Thyroid gland (tissue), 4 donors: ENCODE data around the gene DAGLB. TPM values are rescaled to one million over a fixed set of nuclear protein-coding genes. Genes with fewer than 3 reads are reported as not detected.

Experiments
- DNase-seq, 2 donors: peaks; one replicate each; pipeline ENCODE4 v3.0.0-alpha.2; 2019
- H3K27ac ChIP-seq, 3 donors: fragments of 200-600 bp; sonication (generic); 1 replicate in 2 of 3; 2 replicates in 1 of 3; pipeline ENCODE4 v1.5.1; 2016 to 2019; ENCODE audit warnings: mild to moderate bottlenecking in 1 of 3, moderate library complexity in 1 of 3
- H3K27me3 ChIP-seq: fragments of 200-600 bp; sonication (generic); one replicate; pipeline ENCODE4 v1.5.1; 2019
- H3K36me3 ChIP-seq, 2 donors: fragments of 200-600 bp; sonication (generic); one replicate each; pipeline ENCODE4 v1.5.1; 2016 to 2019
- H3K4me1 ChIP-seq, 2 donors: fragments of 200-600 bp; sonication (generic); one replicate each; pipeline ENCODE4 v1.5.1; 2017 to 2019
- H3K4me3 ChIP-seq, 3 donors: fragments of 200-600 bp; sonication (generic); replicated peaks in 1 of 3; 1 replicate in 2 of 3; 2 replicates in 1 of 3; pipeline ENCODE4 v1.5.1; 2016; ENCODE audit warnings: mild to moderate bottlenecking in 1 of 3
- H3K9me3 ChIP-seq: fragments of 200-600 bp; sonication (generic); one replicate; pipeline ENCODE4 v1.5.1; 2017
- CTCF ChIP-seq, 6 experiments: fragments of 200-600 bp in 3 of 6; fragments of 450-650 bp in 3 of 6; sonication (generic) in 3 of 6; IDR thresholded peaks; one replicate each; pipeline ENCODE4 v1.5.1; 2016 to 2019; ENCODE audit warnings: antibody characterized with exemption in 6 of 6, mild to moderate bottlenecking in 2 of 6, inconsistent platforms in 1 of 6, moderate library complexity in 1 of 6
- POLR2A ChIP-seq, 2 donors: fragments of 450-650 bp; IDR thresholded peaks; one replicate each; pipeline ENCODE4 v1.6.1; 2017; ENCODE audit warnings: antibody characterized with exemption in 2 of 2, mild to moderate bottlenecking in 2 of 2, moderate library complexity in 1 of 2
- WGBS, 2 donors: methylation state at CpG; one replicate each; pipeline ENCODE4 v1.1.5; 2017; 5-methylcytosine and 5-hydroxymethylcytosine counted together
- intact Hi-C: fragments of 100-400 bp; cut with DNase I; formaldehyde crosslinking; loops from one replicate; pipeline ENCODE4 v1.15.1; 2023
- total RNA-seq, 4 donors: library from RNA; depleted of rRNA; stranded (reverse); fragments of >200 nt; gene quantifications; one replicate each; pipeline ENCODE4 v1.2.3, GENCODE V29; 2016

DAGLB gene
- total RNA-seq, 4 donors from 2014 or later = 14.1 to 18.4 (median 16.2) TPM

GRCh38 chr7:6389728-6390127, 58.0 kb downstream of the DAGLB start:
- no peak for DNase-seq
- intact Hi-C loops = loop anchor here (10.0 kb wide), 1 partner anchor 45 kb away; no protein-coding TSS in a partner anchor
- Histone ChIP-seq H3K36me3 (peaks cover 11 to 15% of the 10 kb centered on the region in 2 donors), H3K27ac (no peak overlapping the region), H3K4me1 (peaks cover 38 to 39% of the 10 kb centered on the region in 2 donors), H3K27me3 (no peaks in the 10 kb centered on the region), H3K9me3 (no peaks in the 10 kb centered on the region), H3K4me3 (no peak overlapping the region)
- no peak for TF ChIP-seq CTCF (IDR thresholded peaks at IDR 0.05)
- no peak for TF ChIP-seq POLR2A (IDR thresholded peaks at IDR 0.05)
- WGBS, 2 donors = 95 to 97% methylated on average over 2 of the region's 2 CpGs

GRCh38 chr7:6387734-6388294, 59.9 kb downstream of the DAGLB start:
- WGBS, 2 donors = 88 to 90% methylated on average over 7 of the region's 7 CpGs
- Histone ChIP-seq H3K9me3 (no peaks in the 10 kb centered on the region), H3K27ac (no peak overlapping the region), H3K4me3 (no peak overlapping the region), H3K36me3 (peaks cover 11 to 15% of the 10 kb centered on the region in 2 donors), H3K27me3 (no peaks in the 10 kb centered on the region), H3K4me1 (peaks cover 36% of the 10 kb centered on the region in 2 donors)
- DNase-seq = no peak
- TF ChIP-seq POLR2A (IDR thresholded peaks at IDR 0.05) (no peak), CTCF (IDR thresholded peaks at IDR 0.05) (no peak)
- intact Hi-C loops = loop anchor here (10.0 kb wide), 1 partner anchor 47 kb away; no protein-coding TSS in a partner anchor

GRCh38 chr7:6386779-6387178, 61.0 kb downstream of the DAGLB start:
- DNase-seq = no peak
- Histone ChIP-seq H3K4me1 (peaks cover 45% of the 10 kb centered on the region in 2 donors), H3K27ac (peak overlapping the region in 2 of 3 donors; percentile 18 to 69)

GRCh38 chr7:6385909-6386560, 61.7 kb downstream of the DAGLB start:
- Histone ChIP-seq H3K9me3 (no peaks in the 10 kb centered on the region), H3K36me3 (peaks cover 11 to 15% of the 10 kb centered on the region in 2 donors), H3K4me1 (peaks cover 46 to 50% of the 10 kb centered on the region in 2 donors), H3K27ac (peak overlapping the region; percentile 37 to 74 (median 69)), H3K27me3 (no peaks in the 10 kb centered on the region), H3K4me3 (no peak overlapping the region)
- intact Hi-C loops = loop anchor here (10.0 kb wide), 1 partner anchor 49 kb away; no protein-coding TSS in a partner anchor
- no peak for TF ChIP-seq CTCF (IDR thresholded peaks at IDR 0.05)
- TF ChIP-seq POLR2A (IDR thresholded peaks at IDR 0.05) = no peak
- 74 to 81% methylated on average over 4 of the region's 4 CpGs for WGBS, 2 donors
- DNase-seq = no peak

More at GRCh38 chr7:6386779-6387178, 61.0 kb downstream of the DAGLB start:
- intact Hi-C loops = loop anchor here (10.0 kb wide), 1 partner anchor 48 kb away; no protein-coding TSS in a partner anchor
- H3K36me3 ChIP-seq = peaks cover 11 to 15% of the 10 kb centered on the region in 2 donors
- TF ChIP-seq POLR2A (IDR thresholded peaks at IDR 0.05) = no peak
- no peak for TF ChIP-seq CTCF (IDR thresholded peaks at IDR 0.05)
- no peaks in the 10 kb centered on the region for H3K27me3 ChIP-seq
- H3K4me3 ChIP-seq = no peak overlapping the region
- no peaks in the 10 kb centered on the region for H3K9me3 ChIP-seq
- 88 to 98% methylated on average over 3 of the region's 3 CpGs for WGBS, 2 donors
